ENCODE results near the gene PDP2. TPM values are rescaled to one million over a fixed set of nuclear protein-coding genes. Genes with fewer than 3 reads are reported as not detected.

The PDP2 gene
- total and polyA plus RNA-seq, 9 of the 15 experiments (the other 6 are each of a cell fraction or from before 2014, with no cell fraction given), result 2.5 to 24.3 (median 7.2) TPM

- BruUV-seq (replicated peaks), result no TSS peak
- Histone ChIP-seq H3K4me3 (no peak overlapping the region), H3K27ac (ENCODE audit: extremely low read depth, low read depth, low read length) (no peak overlapping the region), H3K9me1 (ENCODE audit: control insufficient read depth, insufficient read depth, low read length) (peaks cover 4% of the 10 kb centered on the region), H3K79me2 (ENCODE audit: control insufficient read depth, insufficient read depth, low read length) (peaks cover 27% of the 10 kb centered on the region), H2AFZ (ENCODE audit: low read depth, low read length) (no peak overlapping the region), H3K36me3 (ENCODE audit: control insufficient read depth, insufficient read depth, low read length) (peaks cover 17% of the 10 kb centered on the region; the same call in 2 of the 3 replicates), H3K4me1 (replicated peaks in 1 of 2; ENCODE audit: control insufficient read depth in 2 of 2, insufficient read depth in 2 of 2, low read length in 2 of 2) (peaks cover 14 to 36% of the 10 kb centered on the region in 2 experiments), H4K20me1 (replicated peaks; ENCODE audit: control insufficient read depth, insufficient read depth, low read length) (peaks cover 5% of the 10 kb centered on the region; the same call in 1 of the 2 replicates), H3K9me3 (replicated peaks; ENCODE audit: control insufficient read depth, insufficient read depth, low read depth, low read length) (no peaks in the 10 kb centered on the region), H3K9ac (ENCODE audit: insufficient read depth in 1 of 2, low read depth in 2 of 2, low read length in 2 of 2) (no peak overlapping the region; a peak in 1 of 4 replicates), H3K27me3 (ENCODE audit: control insufficient read depth in 2 of 2, insufficient read depth in 2 of 2, low read length in 2 of 2) (peaks cover 1 to 9% of the 10 kb centered on the region in 2 experiments; a peak in 2 of 5 replicates), H3K4me2 (ENCODE audit: insufficient read depth, low read length) (no peak overlapping the region)
- POLR2A ChIA-PET, result interaction anchor here (0.7 to 2.3 kb wide), 5 partner anchors 9 to 30 kb away, joined by 3 to 8 read pairs (median 5); partner anchors contain the start of gene CDH16
- DNase-seq (ENCODE audit: extremely low read depth in 1 of 4, low spot score in 3 of 4) (peak; percentile 45 to 65 (median 48)), FAIRE-seq (no peak), ATAC-seq (no peak)
- intact Hi-C loops (cut with micrococcal nuclease), result no loop called here
- CTCF ChIA-PET (ENCODE audit: low intra/inter-chr PET ratio), result no interaction called here
- 27% methylated on average over 4 of the region's 4 CpGs for WGBS (ENCODE audit: insufficient coverage, low coverage, missing lambda C conversion rate)
- in situ Hi-C loops (cut with MboI), result loop anchor here (5.0 kb wide), 1 partner anchor 33 kb away; no protein-coding TSS in a partner anchor
- TF ChIP-seq ZBED1 (IDR thresholded peaks at IDR 0.05) (no peak), CEBPG (CRISPR knock-in tag; IDR thresholded peaks at IDR 0.05) (no peak), CEBPG (tag; conservative IDR thresholded peaks at IDR 0.05 in 1 of 2, IDR thresholded peaks at IDR 0.05 in 1 of 2) (peak; percentile 29 to 56; a peak in 2 of 4 replicates), CTBP1 (IDR thresholded peaks at IDR 0.05; ENCODE audit: borderline replicate concordance) (0 out of 2 replicates have a peak, but pooled peaks have one; percentile 24), RCOR1 (IDR thresholded peaks at IDR 0.05; ENCODE audit: borderline replicate concordance in 1 of 2, low read depth in 2 of 2, low read length in 2 of 2) (peak in 1 of 2 experiments; percentile 57; a peak in 1 of 4 replicates), TBP (optimal IDR thresholded peaks at IDR 0.05; ENCODE audit: low read depth, low read length) (no peak), CBFA2T3 (IDR thresholded peaks at IDR 0.05) (peak; percentile 76), ZNF830 (CRISPR knock-in tag; IDR thresholded peaks at IDR 0.05) (no peak), GABPB1 (CRISPR knock-in tag; IDR thresholded peaks at IDR 0.05) (no peak), PYGO2 (tag; IDR thresholded peaks at IDR 0.05) (no peak), PKNOX1 (IDR thresholded peaks at IDR 0.05) (peak; percentile 43), ZNF586 (CRISPR knock-in tag; conservative IDR thresholded peaks at IDR 0.05) (no peak), THRA (IDR thresholded peaks at IDR 0.05) (no peak), DPF2 (IDR thresholded peaks at IDR 0.05) (peak; percentile 33; the same call in 1 of the 2 replicates), ZBTB1 (CRISPR knock-in tag; IDR thresholded peaks at IDR 0.05; ENCODE audit: borderline replicate concordance, low read depth) (no peak), TARDBP (IDR thresholded peaks at IDR 0.05) (no peak), E2F1 (CRISPR knock-in tag; IDR thresholded peaks at IDR 0.05) (no peak), SMARCA4 (IDR thresholded peaks at IDR 0.05) (peak; percentile 22; the same call in 1 of the 2 replicates), ZNF184 (CRISPR knock-in tag; IDR thresholded peaks at IDR 0.05) (no peak), CREB1 (IDR thresholded peaks at IDR 0.05) (0 out of 2 replicates have a peak, but pooled peaks have one; percentile 27), CREB1 (CRISPR knock-in tag; IDR thresholded peaks at IDR 0.05) (no peak), ZEB2 (IDR thresholded peaks at IDR 0.05) (0 out of 2 replicates have a peak, but pooled peaks have one; percentile 23), ZNF354B (CRISPR knock-in tag; IDR thresholded peaks at IDR 0.05) (no peak), JUNB (CRISPR knock-in tag; conservative IDR thresholded peaks at IDR 0.05) (no peak), HLTF (IDR thresholded peaks at IDR 0.05) (no peak)
These were observed 49.9 kb downstream of the PDP2 start for GRCh38 chr16:66930189-66930588.

Measured in K562 (cell line).